ENCODE data around the gene POLQ. TPM values are rescaled to one million over a fixed set of nuclear protein-coding genes. Genes with fewer than 3 reads are reported as not detected.

Gene POLQ
- total and polyA plus RNA-seq, 2 experiments from 2014 or later = 0.81 to 1.6 TPM

- H3K9ac ChIP-seq = no peak overlapping the region
- H3K4me2 ChIP-seq (ENCODE audit: unreplicated experiment) = no peak overlapping the region
- no peaks in the 10 kb centered on the region for H3K9me2 ChIP-seq (ENCODE audit: insufficient read depth)
- H3F3A ChIP-seq (ENCODE audit: insufficient read depth) = no peaks in the 10 kb centered on the region
- H3K27ac ChIP-seq = no peak overlapping the region
- 48 to 50% methylated on average over 1 of the region's 1 CpG for WGBS, 2 experiments (ENCODE audit: low coverage in 1 of 2, low lambda C conversion rate in 2 of 2, missing lambda C conversion rate in 2 of 2)
- no peaks in the 10 kb centered on the region for H3K9me3 ChIP-seq (ENCODE audit: low read depth)
- no peak overlapping the region for H2AFZ ChIP-seq
- H3K27me3 ChIP-seq (replicated peaks; ENCODE audit: insufficient read depth) = no peaks in the 10 kb centered on the region; the same call in 1 of the 2 replicates
- H4K20me1 ChIP-seq (ENCODE audit: insufficient read depth) = no peaks in the 10 kb centered on the region
- in situ Hi-C loops (cut with MboI) = no loop called here
- no peak for DNase-seq
- no peaks in the 10 kb centered on the region for H3K36me3 ChIP-seq (ENCODE audit: low read depth)
- H3K4me1 ChIP-seq (ENCODE audit: insufficient read depth) = no peaks in the 10 kb centered on the region
- H3K4me3 ChIP-seq = no peak overlapping the region
- no peak for TF ChIP-seq EZH2phosphoT487 (IDR thresholded peaks at IDR 0.05; ENCODE audit: insufficient read depth, low read depth)
- no peaks in the 10 kb centered on the region for H3K79me2 ChIP-seq (ENCODE audit: insufficient read depth)
Observed at GRCh38 chr3:121584418-121584817, 38.6 kb upstream of the POLQ start.

GRCh38 chr3:121581691-121582090 is 35.9 kb upstream of the POLQ start:
- no peak for DNase-seq
- no peak overlapping the region for H3K4me3 ChIP-seq
- no peaks in the 10 kb centered on the region for H3K9me2 ChIP-seq (ENCODE audit: insufficient read depth)
- no peak overlapping the region for H2AFZ ChIP-seq
- no peaks in the 10 kb centered on the region for H3K79me2 ChIP-seq (ENCODE audit: insufficient read depth)
- no peak overlapping the region for H3K9ac ChIP-seq
- no peak overlapping the region for H3K4me2 ChIP-seq (ENCODE audit: unreplicated experiment)
- no peaks in the 10 kb centered on the region for H3F3A ChIP-seq (ENCODE audit: insufficient read depth)
- H3K27me3 ChIP-seq (replicated peaks; ENCODE audit: insufficient read depth) = no peaks in the 10 kb centered on the region; the same call in 1 of the 2 replicates
- no peaks in the 10 kb centered on the region for H3K4me1 ChIP-seq (ENCODE audit: insufficient read depth)
- H3K9me3 ChIP-seq (ENCODE audit: low read depth) = no peaks in the 10 kb centered on the region
- no peak for TF ChIP-seq EZH2phosphoT487 (IDR thresholded peaks at IDR 0.05; ENCODE audit: insufficient read depth, low read depth)
- no peak for TF ChIP-seq EZH2 (IDR thresholded peaks at IDR 0.05; ENCODE audit: insufficient read depth, poor library complexity, severe bottlenecking)
- 12% methylated on average over 2 of the region's 2 CpGs for WGBS, 2 experiments (ENCODE audit: low coverage in 1 of 2, low lambda C conversion rate in 2 of 2, missing lambda C conversion rate in 2 of 2)
- in situ Hi-C loops (cut with MboI) = no loop called here
- H3K36me3 ChIP-seq (ENCODE audit: low read depth) = no peaks in the 10 kb centered on the region
- no peaks in the 10 kb centered on the region for H4K20me1 ChIP-seq (ENCODE audit: insufficient read depth)
- no peak overlapping the region for H3K27ac ChIP-seq

DNA sequence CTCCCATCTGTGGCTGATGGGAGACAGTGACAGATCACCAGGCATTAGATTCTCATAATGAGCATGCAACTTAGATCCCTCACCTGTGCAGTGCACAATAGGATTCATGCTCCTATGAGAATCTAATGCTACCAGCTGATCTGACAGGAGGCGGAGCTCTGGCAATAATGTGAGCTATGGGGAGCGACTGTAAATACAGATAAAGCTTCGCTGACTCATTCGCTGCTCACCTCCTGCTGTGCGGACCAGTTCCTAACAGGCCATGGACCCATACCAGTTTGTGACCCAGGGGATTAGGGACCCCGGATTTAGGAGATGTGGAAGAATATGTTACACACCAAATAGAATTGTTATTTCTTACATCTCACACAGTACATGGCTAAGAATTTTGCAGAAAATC is 28.7 kb upstream of the POLQ start:
- DNase-seq = no peak
- H3K79me2 ChIP-seq (ENCODE audit: insufficient read depth) = no peaks in the 10 kb centered on the region
- WGBS, 2 experiments (ENCODE audit: low coverage in 1 of 2, low lambda C conversion rate in 2 of 2, missing lambda C conversion rate in 2 of 2) = 73 to 74% methylated on average over 6 of the region's 6 CpGs

DNA sequence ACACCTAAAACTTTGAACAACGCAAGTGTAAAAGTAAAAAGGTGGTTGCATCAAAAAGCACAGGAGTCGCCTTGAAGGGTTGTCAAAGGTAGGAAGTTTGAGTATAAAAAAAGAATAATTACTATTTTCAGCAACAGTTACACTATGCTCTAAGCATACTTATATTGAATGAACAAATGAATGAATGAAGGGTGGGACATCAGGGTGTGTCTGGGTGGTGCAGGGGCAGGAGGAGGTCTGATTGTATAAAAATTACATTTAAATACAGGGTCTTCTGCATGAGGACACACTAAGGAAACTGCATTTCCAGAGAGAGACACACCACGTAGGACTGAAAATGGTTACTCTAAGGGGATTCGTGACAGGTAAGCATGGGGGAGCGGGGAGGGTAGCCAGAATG is 21.9 kb upstream of the POLQ start, which contains the start of gene ARGFX:
TSS of gene ARGFX (plus strand) at position 301 of the 400 bp plus-strand sequence. CDS start 2,765 bp downstream, outside the sequence.
- Histone ChIP-seq H3K4me3 (no peak within 1 kb of the TSS), H3K27me3 (replicated peaks; ENCODE audit: insufficient read depth) (no peaks in the 10 kb centered on the region; the same call in 1 of the 2 replicates), H3K9ac (no peak within 1 kb of the TSS), H3K4me1 (ENCODE audit: insufficient read depth) (no peaks in the 10 kb centered on the region), H3K79me2 (ENCODE audit: insufficient read depth) (no peaks in the 10 kb centered on the region), H3K36me3 (ENCODE audit: low read depth) (no peaks in the 10 kb centered on the region), H2AFZ (no peak within 1 kb of the TSS), H3K27ac (no peak within 1 kb of the TSS), H3K9me3 (ENCODE audit: low read depth) (no peaks in the 10 kb centered on the region), H4K20me1 (ENCODE audit: insufficient read depth) (no peaks in the 10 kb centered on the region), H3K9me2 (ENCODE audit: insufficient read depth) (no peaks in the 10 kb centered on the region), H3K4me2 (ENCODE audit: unreplicated experiment) (no peak within 1 kb of the TSS), H3F3A (ENCODE audit: insufficient read depth) (no peaks in the 10 kb centered on the region)
- in situ Hi-C loops (cut with MboI) = loop anchor here (25.0 kb wide), 1 partner anchor 695 kb away; no protein-coding TSS in a partner anchor
- TF ChIP-seq EZH2phosphoT487 (IDR thresholded peaks at IDR 0.05; ENCODE audit: insufficient read depth, low read depth) (no peak), EZH2 (IDR thresholded peaks at IDR 0.05; ENCODE audit: insufficient read depth, poor library complexity, severe bottlenecking) (no peak)
- 75 to 81% methylated on average over 5 of the region's 5 CpGs for WGBS, 2 experiments (ENCODE audit: low coverage in 1 of 2, low lambda C conversion rate in 2 of 2, missing lambda C conversion rate in 2 of 2)
- DNase-seq = no peak

More for the DNA sequence above, 28.7 kb upstream of the POLQ start:
- Histone ChIP-seq H3F3A (ENCODE audit: insufficient read depth) (no peaks in the 10 kb centered on the region), H3K9me2 (ENCODE audit: insufficient read depth) (no peaks in the 10 kb centered on the region), H3K4me3 (no peak overlapping the region), H3K27me3 (replicated peaks; ENCODE audit: insufficient read depth) (no peaks in the 10 kb centered on the region; the same call in 1 of the 2 replicates), H4K20me1 (ENCODE audit: insufficient read depth) (no peaks in the 10 kb centered on the region), H3K4me1 (ENCODE audit: insufficient read depth) (no peaks in the 10 kb centered on the region), H3K27ac (no peak overlapping the region), H3K9me3 (ENCODE audit: low read depth) (no peaks in the 10 kb centered on the region), H3K36me3 (ENCODE audit: low read depth) (no peaks in the 10 kb centered on the region), H3K9ac (no peak overlapping the region), H2AFZ (no peak overlapping the region), H3K4me2 (ENCODE audit: unreplicated experiment) (no peak overlapping the region)
- in situ Hi-C loops (cut with MboI) = loop anchor here (25.0 kb wide), 1 partner anchor 688 kb away; no protein-coding TSS in a partner anchor
- TF ChIP-seq EZH2phosphoT487 (IDR thresholded peaks at IDR 0.05; ENCODE audit: insufficient read depth, low read depth) (no peak), EZH2 (IDR thresholded peaks at IDR 0.05; ENCODE audit: insufficient read depth, poor library complexity, severe bottlenecking) (no peak)

Measured in GM23248 (cell line).